ENCODE measurements around the gene SULT1C2. TPM values are rescaled to one million over a fixed set of nuclear protein-coding genes. Genes with fewer than 3 reads are reported as not detected.

Gene SULT1C2
- total and polyA plus RNA-seq, 2 experiments from 2014 or later, result 15.3 to 25.1 TPM

DNA sequence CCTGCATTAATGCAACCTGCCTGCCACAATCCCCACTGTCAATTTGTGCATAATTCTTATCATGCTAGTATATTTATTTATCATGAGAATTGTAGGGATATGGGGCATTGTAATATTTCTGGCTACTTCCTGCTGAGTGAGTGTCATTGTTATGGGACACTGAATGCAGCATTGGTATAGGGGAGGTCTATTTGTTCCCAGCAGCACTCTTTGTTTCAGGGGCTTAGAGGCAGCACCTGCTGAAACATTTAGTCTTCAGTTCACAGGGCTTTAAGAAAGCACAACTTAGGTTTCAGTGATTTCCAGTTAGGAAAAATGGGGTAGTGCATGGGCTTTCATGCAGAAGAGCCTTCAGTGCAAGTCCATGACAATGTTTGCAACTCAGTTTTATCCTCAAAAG is 25.3 kb upstream of the SULT1C2 start:
- Histone ChIP-seq H3K9me2 (replicated peaks; ENCODE audit: insufficient read depth) (no peaks in the 10 kb centered on the region), H3K4me3 (no peak overlapping the region), H3K27me3 (no peaks in the 10 kb centered on the region), H3K79me2 (peaks cover 30% of the 10 kb centered on the region), H3K4me1 (ENCODE audit: insufficient read depth) (peaks cover 15% of the 10 kb centered on the region), H3K36me3 (replicated peaks; ENCODE audit: insufficient read depth, low read depth) (no peaks in the 10 kb centered on the region), H3K27ac (no peak overlapping the region), H3K4me2 (no peak overlapping the region), H2AFZ (no peak overlapping the region), H3K9me3 (ENCODE audit: low read depth) (no peaks in the 10 kb centered on the region), H4K20me1 (ENCODE audit: insufficient read depth, poor library complexity, severe bottlenecking) (no peaks in the 10 kb centered on the region)
- TF ChIP-seq EZH2phosphoT487 (IDR thresholded peaks at IDR 0.05; ENCODE audit: low read depth, severe bottlenecking, unreplicated experiment) (no peak), EZH2 (IDR thresholded peaks at IDR 0.05; ENCODE audit: borderline replicate concordance) (no peak)
- TF ChIP-seq, protein P1, sequence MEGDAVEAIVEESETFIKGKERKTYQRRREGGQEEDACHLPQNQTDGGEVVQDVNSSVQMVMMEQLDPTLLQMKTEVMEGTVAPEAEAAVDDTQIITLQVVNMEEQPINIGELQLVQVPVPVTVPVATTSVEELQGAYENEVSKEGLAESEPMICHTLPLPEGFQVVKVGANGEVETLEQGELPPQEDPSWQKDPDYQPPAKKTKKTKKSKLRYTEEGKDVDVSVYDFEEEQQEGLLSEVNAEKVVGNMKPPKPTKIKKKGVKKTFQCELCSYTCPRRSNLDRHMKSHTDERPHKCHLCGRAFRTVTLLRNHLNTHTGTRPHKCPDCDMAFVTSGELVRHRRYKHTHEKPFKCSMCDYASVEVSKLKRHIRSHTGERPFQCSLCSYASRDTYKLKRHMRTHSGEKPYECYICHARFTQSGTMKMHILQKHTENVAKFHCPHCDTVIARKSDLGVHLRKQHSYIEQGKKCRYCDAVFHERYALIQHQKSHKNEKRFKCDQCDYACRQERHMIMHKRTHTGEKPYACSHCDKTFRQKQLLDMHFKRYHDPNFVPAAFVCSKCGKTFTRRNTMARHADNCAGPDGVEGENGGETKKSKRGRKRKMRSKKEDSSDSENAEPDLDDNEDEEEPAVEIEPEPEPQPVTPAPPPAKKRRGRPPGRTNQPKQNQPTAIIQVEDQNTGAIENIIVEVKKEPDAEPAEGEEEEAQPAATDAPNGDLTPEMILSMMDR (IDR thresholded peaks at IDR 0.05; ENCODE audit: poor library complexity), result no peak
- no peak for DNase-seq (ENCODE audit: low spot score)

DNA sequence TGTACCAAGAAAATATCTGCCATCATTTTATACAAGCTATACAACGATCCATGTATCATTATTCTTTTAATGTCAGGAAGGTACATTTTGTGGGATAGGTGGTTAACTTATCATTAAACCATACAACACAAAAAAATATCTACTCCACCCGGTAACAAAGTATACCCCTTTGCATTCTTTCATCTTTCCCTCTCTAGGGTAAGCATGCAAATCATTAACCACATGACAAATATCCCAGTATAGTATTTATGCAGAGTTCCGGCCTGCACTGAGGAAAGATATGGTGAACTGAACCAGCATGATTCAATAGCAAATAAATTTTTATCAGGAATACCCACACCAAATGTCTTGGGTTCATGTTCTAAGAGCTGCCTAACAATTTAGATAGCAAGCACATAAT is 22.5 kb upstream of the SULT1C2 start:
- Histone ChIP-seq H3K4me1 (ENCODE audit: insufficient read depth) (peaks cover 18% of the 10 kb centered on the region), H3K4me2 (peak overlapping the region; percentile 21), H3K27me3 (no peaks in the 10 kb centered on the region), H3K4me3 (no peak overlapping the region), H3K36me3 (replicated peaks; ENCODE audit: insufficient read depth, low read depth) (no peaks in the 10 kb centered on the region), H3K79me2 (peaks cover 26% of the 10 kb centered on the region), H3K27ac (peak overlapping the region; percentile 43), H4K20me1 (ENCODE audit: insufficient read depth, poor library complexity, severe bottlenecking) (no peaks in the 10 kb centered on the region), H2AFZ (peak overlapping the region; percentile 9), H3K9me3 (ENCODE audit: low read depth) (no peaks in the 10 kb centered on the region), H3K9me2 (replicated peaks; ENCODE audit: insufficient read depth) (no peaks in the 10 kb centered on the region)
- peak; percentile 25 for DNase-seq (ENCODE audit: low spot score)
- 52% methylated on average over 3 of the region's 3 CpGs for WGBS (ENCODE audit: low lambda C conversion rate, missing lambda C conversion rate)
- TF ChIP-seq, protein P1 (IDR thresholded peaks at IDR 0.05; ENCODE audit: poor library complexity), result no peak
- TF ChIP-seq EZH2 (IDR thresholded peaks at IDR 0.05; ENCODE audit: borderline replicate concordance), result no peak
- TF ChIP-seq EZH2phosphoT487 (IDR thresholded peaks at IDR 0.05; ENCODE audit: low read depth, severe bottlenecking, unreplicated experiment), result no peak

DNA sequence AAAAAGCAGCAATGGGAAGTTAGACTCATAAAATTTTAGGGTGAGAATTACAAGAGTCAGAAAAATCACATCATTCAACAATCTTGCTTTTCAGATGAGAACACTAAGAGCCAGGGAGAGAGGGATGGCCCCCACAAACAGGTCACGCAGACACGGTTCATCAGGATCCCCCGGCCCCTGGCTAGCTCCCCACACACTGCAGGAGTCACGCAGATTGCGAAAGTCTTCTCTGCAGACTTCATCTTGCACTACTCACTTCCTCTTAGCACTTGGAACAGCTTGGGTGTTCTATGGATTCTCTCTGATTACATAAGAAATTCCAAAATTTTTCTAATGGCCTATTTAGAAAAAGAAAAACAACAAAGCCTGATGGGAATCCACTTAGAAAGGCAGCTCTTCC is 21.6 kb upstream of the SULT1C2 start:
- DNase-seq (ENCODE audit: low spot score), result no peak
- WGBS (ENCODE audit: low lambda C conversion rate, missing lambda C conversion rate), result 75% methylated on average over 5 of the region's 5 CpGs
- Histone ChIP-seq H3K4me2 (no peak overlapping the region), H3K27ac (peak overlapping the region; percentile 43), H3K79me2 (peaks cover 21% of the 10 kb centered on the region), H3K4me1 (ENCODE audit: insufficient read depth) (peaks cover 25% of the 10 kb centered on the region), H4K20me1 (ENCODE audit: insufficient read depth, poor library complexity, severe bottlenecking) (no peaks in the 10 kb centered on the region), H2AFZ (no peak overlapping the region), H3K36me3 (replicated peaks; ENCODE audit: insufficient read depth, low read depth) (no peaks in the 10 kb centered on the region), H3K27me3 (no peaks in the 10 kb centered on the region), H3K9me3 (ENCODE audit: low read depth) (no peaks in the 10 kb centered on the region), H3K4me3 (no peak overlapping the region), H3K9me2 (replicated peaks; ENCODE audit: insufficient read depth) (no peaks in the 10 kb centered on the region)
- TF ChIP-seq EZH2 (IDR thresholded peaks at IDR 0.05; ENCODE audit: borderline replicate concordance) (no peak), EZH2phosphoT487 (IDR thresholded peaks at IDR 0.05; ENCODE audit: low read depth, severe bottlenecking, unreplicated experiment) (no peak)
- TF ChIP-seq, protein P1 (IDR thresholded peaks at IDR 0.05; ENCODE audit: poor library complexity), result no peak

DNA sequence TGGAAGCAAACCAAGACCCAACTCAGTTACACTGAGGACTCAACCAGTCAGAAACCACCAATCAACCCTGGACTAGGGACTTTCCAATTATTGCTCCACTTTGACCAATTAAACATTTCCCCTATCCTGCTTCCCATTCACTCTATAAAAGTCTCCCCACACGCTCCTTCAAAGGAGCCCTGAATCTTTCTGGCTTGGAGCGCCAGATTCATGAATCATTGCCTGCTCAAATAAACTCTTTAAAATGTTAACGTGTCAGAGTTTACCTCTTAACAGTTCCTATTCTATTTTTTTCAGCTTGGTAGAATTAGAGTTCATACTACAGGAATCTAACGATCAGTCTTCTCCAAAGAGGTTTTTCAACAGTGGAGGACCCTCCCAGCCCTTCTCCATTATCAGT is 20.7 kb upstream of the SULT1C2 start:
- Histone ChIP-seq H2AFZ (no peak overlapping the region), H3K4me1 (ENCODE audit: insufficient read depth) (peaks cover 25% of the 10 kb centered on the region), H3K9me2 (replicated peaks; ENCODE audit: insufficient read depth) (no peaks in the 10 kb centered on the region), H3K27me3 (no peaks in the 10 kb centered on the region), H3K36me3 (replicated peaks; ENCODE audit: insufficient read depth, low read depth) (no peaks in the 10 kb centered on the region), H3K27ac (peak overlapping the region; percentile 43), H3K79me2 (peaks cover 24% of the 10 kb centered on the region), H3K9me3 (ENCODE audit: low read depth) (no peaks in the 10 kb centered on the region), H3K4me2 (no peak overlapping the region), H4K20me1 (ENCODE audit: insufficient read depth, poor library complexity, severe bottlenecking) (no peaks in the 10 kb centered on the region), H3K4me3 (no peak overlapping the region)
- TF ChIP-seq, protein P1 (IDR thresholded peaks at IDR 0.05; ENCODE audit: poor library complexity), result no peak
- no peak for TF ChIP-seq EZH2 (IDR thresholded peaks at IDR 0.05; ENCODE audit: borderline replicate concordance)
- no peak for TF ChIP-seq EZH2phosphoT487 (IDR thresholded peaks at IDR 0.05; ENCODE audit: low read depth, severe bottlenecking, unreplicated experiment)
- WGBS (ENCODE audit: low lambda C conversion rate, missing lambda C conversion rate), result 68% methylated on average over 4 of the region's 4 CpGs
- DNase-seq (ENCODE audit: low spot score), result no peak

All from hepatocyte (in vitro differentiated cells).